ENCODE data around the gene EEPD1.

Gene EEPD1

DNA sequence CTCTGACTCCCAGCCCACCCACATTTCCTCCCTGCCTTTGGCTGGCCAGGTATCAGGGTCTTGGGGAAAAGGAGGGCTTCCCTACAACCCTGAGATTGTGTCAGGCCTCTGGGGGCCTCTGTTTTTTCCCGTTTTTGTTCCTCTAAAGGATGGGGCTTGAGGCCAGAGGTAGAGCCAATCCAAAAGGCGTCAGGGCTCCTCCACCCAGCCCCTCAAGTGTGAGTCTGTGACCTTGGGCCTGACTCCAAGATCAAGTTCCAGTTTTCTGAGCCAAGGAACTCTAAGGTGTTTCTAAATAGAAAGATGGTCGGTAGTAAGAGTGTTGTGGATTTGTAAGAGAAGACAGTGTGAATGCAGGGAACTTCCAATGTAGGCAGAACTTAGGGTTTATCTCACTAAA is 6.6 kb downstream of the EEPD1 start:
- Mint-ChIP-seq H3K27ac (no peak overlapping the region), H3K4me3 (no peak overlapping the region), H3K4me1 (ENCODE audit: low read depth) (peaks cover 19% of the 10 kb centered on the region), H3K9me3 (ENCODE audit: low read depth) (no peaks in the 10 kb centered on the region), H3K36me3 (peaks cover 3% of the 10 kb centered on the region), H3K27me3 (no peaks in the 10 kb centered on the region)

DNA sequence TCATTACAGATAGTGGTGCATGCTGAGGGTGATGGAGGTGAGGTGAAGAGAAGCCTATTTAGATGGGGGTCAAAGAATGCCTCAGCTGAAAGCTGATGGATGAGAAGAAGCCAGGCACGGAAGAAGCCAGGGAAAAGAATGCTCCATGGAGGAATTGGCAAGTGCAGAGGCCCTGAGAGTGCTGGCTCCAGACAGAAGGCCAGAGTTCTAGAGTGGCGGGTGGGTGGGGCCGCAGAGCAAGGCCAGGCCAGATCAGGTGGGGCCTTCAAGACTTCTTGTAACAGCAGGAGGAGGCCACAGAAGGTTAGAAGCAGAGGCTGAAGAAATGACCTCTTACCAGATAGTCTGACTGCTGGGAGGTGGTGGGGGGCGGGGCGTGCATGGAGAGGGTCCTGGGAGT is 7.3 kb downstream of the EEPD1 start:
- no peaks in the 10 kb centered on the region for H3K27me3 Mint-ChIP-seq
- H3K4me1 Mint-ChIP-seq (ENCODE audit: low read depth), result peaks cover 16% of the 10 kb centered on the region
- no peaks in the 10 kb centered on the region for H3K9me3 Mint-ChIP-seq (ENCODE audit: low read depth)
- H3K27ac Mint-ChIP-seq, result no peak overlapping the region
- no peak overlapping the region for H3K4me3 Mint-ChIP-seq
- H3K36me3 Mint-ChIP-seq, result peaks cover 3% of the 10 kb centered on the region

DNA sequence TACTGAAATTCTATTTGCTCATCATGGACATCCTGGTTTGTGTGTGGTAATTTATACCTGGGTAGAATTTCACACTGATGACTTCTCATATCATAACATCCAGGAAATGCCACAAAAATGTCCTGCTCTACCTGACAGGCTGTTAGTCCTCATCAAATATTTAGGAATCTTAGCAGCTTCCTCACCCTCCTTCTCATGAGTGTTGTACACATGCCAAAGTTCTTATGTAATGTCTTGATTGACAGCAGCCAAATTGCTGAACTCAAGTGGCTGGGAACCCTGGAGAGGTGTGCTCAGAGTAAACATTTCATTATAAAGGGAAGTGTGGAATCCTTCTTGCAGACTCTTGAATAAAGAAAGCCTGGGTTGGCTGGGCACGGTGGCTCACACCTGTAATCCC is 8.9 kb downstream of the EEPD1 start:
- Mint-ChIP-seq H3K4me3 (no peak overlapping the region), H3K36me3 (peaks cover 3% of the 10 kb centered on the region), H3K4me1 (ENCODE audit: low read depth) (peaks cover 4% of the 10 kb centered on the region), H3K27me3 (no peaks in the 10 kb centered on the region), H3K9me3 (ENCODE audit: low read depth) (no peaks in the 10 kb centered on the region), H3K27ac (no peak overlapping the region)

DNA sequence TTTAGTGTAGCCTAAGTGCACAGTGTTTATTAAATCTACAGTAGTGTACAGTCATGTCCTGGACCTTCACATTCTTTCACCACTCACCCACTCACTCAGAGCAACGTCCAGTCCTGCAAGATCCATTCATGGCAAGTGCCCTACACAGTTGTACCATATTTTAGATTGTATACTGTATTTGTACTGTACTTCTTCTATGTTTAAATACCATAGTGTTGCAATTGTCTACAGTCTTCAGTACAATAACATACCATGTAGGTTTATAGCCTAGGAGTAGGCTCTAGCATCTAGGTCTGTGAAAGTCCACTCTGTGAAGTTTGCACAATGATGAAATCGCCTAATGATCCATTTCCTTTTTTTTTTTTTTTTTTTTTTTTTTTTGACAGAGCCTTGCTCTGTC is 12.0 kb downstream of the EEPD1 start:
- peaks cover 1% of the 10 kb centered on the region for H3K4me1 Mint-ChIP-seq (ENCODE audit: low read depth)
- H3K9me3 Mint-ChIP-seq (ENCODE audit: low read depth), result no peaks in the 10 kb centered on the region
- no peak overlapping the region for H3K4me3 Mint-ChIP-seq
- no peak overlapping the region for H3K27ac Mint-ChIP-seq
- no peaks in the 10 kb centered on the region for H3K27me3 Mint-ChIP-seq
- peaks cover 1% of the 10 kb centered on the region for H3K36me3 Mint-ChIP-seq

DNA sequence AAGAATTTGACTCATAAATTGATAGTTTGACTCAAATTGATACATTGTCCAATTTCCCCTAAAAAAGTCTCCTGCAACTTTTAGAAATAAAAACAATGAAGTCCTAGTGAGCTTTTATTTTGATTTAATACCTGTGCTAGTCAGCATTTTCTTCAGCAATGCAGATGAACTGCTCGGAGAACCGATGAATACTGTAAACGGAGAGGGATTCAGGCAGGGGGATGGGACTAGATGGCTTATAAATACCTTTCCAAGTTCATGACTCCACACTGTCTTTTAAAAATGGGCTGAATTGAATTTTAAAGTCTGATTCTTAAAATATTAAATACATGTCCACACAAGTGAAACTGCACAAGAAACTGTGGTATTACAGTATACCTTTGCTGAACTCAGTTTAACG is 12.7 kb downstream of the EEPD1 start:
- no peaks in the 10 kb centered on the region for H3K36me3 Mint-ChIP-seq
- H3K9me3 Mint-ChIP-seq (ENCODE audit: low read depth), result no peaks in the 10 kb centered on the region
- H3K27ac Mint-ChIP-seq, result no peak overlapping the region
- no peaks in the 10 kb centered on the region for H3K4me1 Mint-ChIP-seq (ENCODE audit: low read depth)
- no peak overlapping the region for H3K4me3 Mint-ChIP-seq
- H3K27me3 Mint-ChIP-seq, result no peaks in the 10 kb centered on the region

DNA sequence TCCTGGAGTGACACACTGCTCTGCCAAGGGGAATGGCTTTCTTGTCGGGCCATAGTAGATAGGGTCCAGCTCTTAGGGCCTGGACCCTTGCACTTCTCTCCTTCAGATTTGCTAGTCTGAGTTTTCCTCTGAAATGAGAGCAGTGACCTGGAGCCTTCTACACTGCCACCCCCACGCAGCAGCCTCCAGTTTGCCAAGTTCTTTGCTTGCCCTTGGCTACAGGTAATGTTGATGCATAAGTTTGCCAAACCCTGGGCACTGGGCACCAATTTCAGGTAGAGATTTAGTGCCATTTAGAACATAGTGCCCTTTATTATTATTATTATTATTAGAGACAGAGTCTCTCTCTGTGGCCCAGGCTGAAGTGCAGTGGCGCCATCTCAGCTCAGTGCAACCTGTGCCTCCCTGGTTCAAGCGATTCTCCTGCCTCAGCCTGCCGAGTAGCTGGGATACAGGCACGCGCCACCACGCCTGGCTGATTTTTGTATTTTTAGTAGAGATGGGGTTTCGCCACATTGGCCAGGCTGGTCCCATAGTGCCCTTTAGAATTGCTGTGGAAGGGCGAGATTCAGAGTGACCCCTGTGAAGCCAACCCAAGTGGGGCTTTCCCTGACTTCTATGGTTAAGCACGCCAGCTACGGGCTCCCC is 14.5 kb downstream of the EEPD1 start:
- peaks cover 5% of the 10 kb centered on the region for H3K4me1 Mint-ChIP-seq (ENCODE audit: low read depth)

DNA sequence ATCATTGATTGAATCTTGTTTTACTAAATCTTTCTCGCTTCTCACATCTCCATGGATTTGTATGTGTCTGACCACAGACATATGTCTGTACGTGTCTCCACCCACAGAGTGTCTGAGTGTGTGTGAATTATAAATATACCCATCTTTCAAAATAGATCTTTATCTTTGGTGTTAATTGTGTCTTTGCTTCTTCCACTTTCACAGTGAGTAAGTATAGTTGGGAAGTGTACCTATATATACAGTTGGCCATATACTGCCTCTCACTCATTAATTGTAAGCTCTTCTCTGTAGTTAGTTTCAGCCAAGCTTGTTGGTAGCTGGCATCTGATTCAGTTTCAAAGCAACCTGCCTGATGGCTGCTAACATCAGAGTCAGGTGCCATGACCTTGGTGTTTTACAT is 18.4 kb downstream of the EEPD1 start:
- Mint-ChIP-seq H3K4me1 (ENCODE audit: low read depth) (peaks cover 5% of the 10 kb centered on the region), H3K4me3 (no peak overlapping the region), H3K27ac (no peak overlapping the region), H3K9me3 (ENCODE audit: low read depth) (no peaks in the 10 kb centered on the region), H3K27me3 (no peaks in the 10 kb centered on the region), H3K36me3 (no peaks in the 10 kb centered on the region)

More for the DNA sequence above, 14.5 kb downstream of the EEPD1 start:
- no peak overlapping the region for H3K4me3 Mint-ChIP-seq
- no peaks in the 10 kb centered on the region for H3K27me3 Mint-ChIP-seq
- H3K36me3 Mint-ChIP-seq, result no peaks in the 10 kb centered on the region
- H3K9me3 Mint-ChIP-seq (ENCODE audit: low read depth), result no peaks in the 10 kb centered on the region
- no peak overlapping the region for H3K27ac Mint-ChIP-seq

DNA sequence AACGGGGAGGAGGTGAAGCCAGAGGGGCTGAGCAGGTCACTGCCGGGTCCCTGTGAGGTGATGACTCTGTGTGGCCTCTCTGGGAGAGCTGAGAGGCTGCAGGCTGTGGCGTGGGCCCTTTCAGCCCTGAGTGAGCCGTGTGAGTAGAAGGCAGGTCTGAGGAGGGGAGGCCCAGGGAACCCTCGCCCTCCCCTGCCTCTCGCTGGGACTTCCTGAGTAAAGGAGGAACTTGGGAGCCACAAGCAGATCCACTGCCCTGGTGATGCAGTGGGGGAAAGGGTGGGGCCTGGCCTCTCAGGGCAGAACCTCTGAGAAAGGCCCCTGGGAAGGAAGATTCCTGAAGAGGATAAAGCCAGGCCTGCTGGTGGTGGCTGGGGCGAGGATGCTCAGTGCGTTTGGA is 22.8 kb downstream of the EEPD1 start:
- H3K4me1 Mint-ChIP-seq (ENCODE audit: low read depth), result peaks cover 5% of the 10 kb centered on the region
- no peaks in the 10 kb centered on the region for H3K27me3 Mint-ChIP-seq
- H3K4me3 Mint-ChIP-seq, result no peak overlapping the region
- H3K9me3 Mint-ChIP-seq (ENCODE audit: low read depth), result no peaks in the 10 kb centered on the region
- H3K27ac Mint-ChIP-seq, result no peak overlapping the region
- H3K36me3 Mint-ChIP-seq, result no peaks in the 10 kb centered on the region

DNA sequence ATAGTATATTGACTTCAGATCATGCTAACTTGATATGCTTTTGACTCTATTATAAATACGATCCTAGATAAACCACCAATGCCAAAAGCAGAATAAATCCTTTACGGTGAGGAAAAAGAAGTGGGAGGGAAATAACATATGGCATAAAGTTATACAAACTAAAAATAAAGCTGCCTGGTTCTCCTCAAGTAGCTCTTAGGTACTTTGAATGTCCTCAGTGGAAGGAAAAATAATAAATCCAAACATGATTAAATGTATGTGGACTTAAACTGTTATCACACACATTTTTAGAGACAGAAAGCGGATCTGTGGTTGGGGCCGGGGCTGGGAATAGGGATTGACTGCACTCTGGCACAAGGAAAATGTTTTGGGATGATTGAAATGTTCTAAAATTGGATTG is 23.6 kb downstream of the EEPD1 start:
- Mint-ChIP-seq H3K4me3 (no peak overlapping the region), H3K27me3 (no peaks in the 10 kb centered on the region), H3K27ac (no peak overlapping the region), H3K4me1 (ENCODE audit: low read depth) (peaks cover under 1% of the 10 kb centered on the region), H3K36me3 (no peaks in the 10 kb centered on the region), H3K9me3 (ENCODE audit: low read depth) (no peaks in the 10 kb centered on the region)

DNA sequence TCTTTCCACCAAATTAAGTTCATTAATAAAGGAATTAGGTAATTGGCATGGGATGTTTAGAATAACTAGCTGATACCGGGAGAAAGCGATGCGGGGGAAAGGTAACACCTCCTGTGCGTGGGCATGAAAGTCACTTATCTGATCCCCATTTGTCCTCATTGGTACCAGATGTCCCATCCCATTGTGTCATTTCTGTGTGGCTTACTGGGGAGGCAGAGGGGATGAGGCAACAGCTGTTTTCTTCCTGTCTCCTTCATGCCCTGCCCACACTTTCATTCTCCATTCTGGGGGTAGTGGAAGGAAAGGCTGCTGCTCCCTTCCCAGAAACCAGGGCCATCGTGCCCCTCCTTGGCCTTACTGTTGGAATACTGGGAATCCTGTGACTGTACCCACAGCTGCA is 27.1 kb downstream of the EEPD1 start:
- Mint-ChIP-seq H3K27me3 (no peaks in the 10 kb centered on the region), H3K27ac (no peak overlapping the region), H3K9me3 (ENCODE audit: low read depth) (no peaks in the 10 kb centered on the region), H3K36me3 (peaks cover 2% of the 10 kb centered on the region), H3K4me3 (no peak overlapping the region), H3K4me1 (ENCODE audit: low read depth) (no peaks in the 10 kb centered on the region)

DNA sequence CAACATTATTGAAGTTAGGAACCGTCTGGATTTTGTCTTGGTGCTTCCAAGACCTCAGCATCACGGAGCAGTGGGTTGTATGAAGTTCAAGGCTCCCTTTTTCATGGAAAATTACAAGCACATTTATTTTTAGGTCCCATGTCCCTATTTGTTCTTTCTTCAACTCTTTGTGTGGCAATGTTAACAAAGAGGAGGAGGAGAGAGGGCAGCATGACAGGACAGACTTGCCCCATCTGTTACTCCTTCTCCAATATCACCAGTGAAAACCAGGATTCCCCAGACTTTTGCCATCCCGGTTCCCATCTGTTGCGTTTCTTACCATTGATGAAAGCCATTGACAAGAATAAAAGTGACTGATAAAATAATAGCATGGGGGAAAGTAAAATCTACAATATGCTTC is 28.6 kb downstream of the EEPD1 start:
- no peaks in the 10 kb centered on the region for H3K27me3 Mint-ChIP-seq
- H3K4me1 Mint-ChIP-seq (ENCODE audit: low read depth), result no peaks in the 10 kb centered on the region
- peaks cover 2% of the 10 kb centered on the region for H3K36me3 Mint-ChIP-seq
- no peaks in the 10 kb centered on the region for H3K9me3 Mint-ChIP-seq (ENCODE audit: low read depth)
- no peak overlapping the region for H3K4me3 Mint-ChIP-seq
- no peak overlapping the region for H3K27ac Mint-ChIP-seq

DNA sequence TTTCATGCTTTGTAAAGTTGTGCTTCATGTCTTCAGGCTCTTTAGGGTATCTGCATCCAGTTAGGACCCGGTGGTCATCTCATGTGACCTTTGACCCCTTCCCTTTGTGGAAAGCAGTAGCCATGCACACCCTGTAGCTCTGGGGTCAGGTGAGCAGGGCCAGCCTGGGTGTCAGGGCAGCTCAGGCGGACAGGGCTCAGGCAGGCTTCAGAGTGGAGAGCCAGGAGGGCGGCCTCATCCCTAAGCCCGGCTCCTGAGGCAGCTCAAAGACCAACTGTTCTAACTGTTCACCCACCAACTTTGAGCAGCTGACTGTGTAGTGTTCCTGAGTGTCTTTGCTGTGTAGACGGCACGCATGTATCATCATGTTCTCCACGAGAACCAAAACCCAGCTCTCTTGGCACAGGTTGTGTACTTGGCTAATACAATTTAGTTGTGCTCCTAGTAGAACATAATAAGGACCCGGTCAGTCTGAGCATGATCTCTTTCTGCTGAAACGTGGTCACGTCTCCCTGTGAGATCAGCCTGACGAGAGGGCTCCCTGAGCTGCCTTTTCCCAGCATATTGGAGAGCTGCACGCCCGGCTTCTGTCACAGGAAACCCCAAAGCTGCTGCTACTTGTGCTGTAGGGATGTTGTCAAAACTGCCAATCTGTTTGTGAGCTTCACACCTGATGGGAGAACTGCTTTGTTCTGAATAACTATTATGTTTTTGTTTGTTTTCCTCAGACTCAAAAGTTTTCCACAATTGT is 30.0 kb downstream of the EEPD1 start:
- Mint-ChIP-seq H3K4me1 (ENCODE audit: low read depth) (no peaks in the 10 kb centered on the region), H3K36me3 (peaks cover 2% of the 10 kb centered on the region), H3K27ac (no peak overlapping the region), H3K27me3 (no peaks in the 10 kb centered on the region), H3K9me3 (ENCODE audit: low read depth) (no peaks in the 10 kb centered on the region), H3K4me3 (no peak overlapping the region)

DNA sequence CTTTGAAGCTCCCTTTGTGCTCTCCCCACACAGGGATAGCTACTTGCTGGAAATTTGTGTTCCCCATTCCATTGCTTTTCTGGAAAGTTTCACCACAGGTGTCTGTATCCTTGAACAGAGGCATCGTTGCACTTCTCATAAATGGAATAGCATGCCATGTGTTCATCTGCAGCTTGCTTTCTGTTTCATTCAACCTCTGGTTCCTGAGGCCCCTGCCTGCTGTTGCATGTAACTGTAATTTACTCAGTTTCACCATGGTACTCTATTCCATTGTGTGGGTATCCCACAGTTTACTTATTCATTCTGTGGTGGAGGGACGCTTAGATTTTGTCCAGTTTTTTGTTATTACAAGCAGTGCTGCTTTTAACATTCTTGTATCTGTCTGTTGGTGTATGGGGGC is 32.0 kb downstream of the EEPD1 start:
- no peaks in the 10 kb centered on the region for H3K9me3 Mint-ChIP-seq (ENCODE audit: low read depth)
- H3K27me3 Mint-ChIP-seq, result no peaks in the 10 kb centered on the region
- H3K4me3 Mint-ChIP-seq, result no peak overlapping the region
- no peak overlapping the region for H3K27ac Mint-ChIP-seq
- H3K4me1 Mint-ChIP-seq (ENCODE audit: low read depth), result no peaks in the 10 kb centered on the region
- peaks cover 2% of the 10 kb centered on the region for H3K36me3 Mint-ChIP-seq

DNA sequence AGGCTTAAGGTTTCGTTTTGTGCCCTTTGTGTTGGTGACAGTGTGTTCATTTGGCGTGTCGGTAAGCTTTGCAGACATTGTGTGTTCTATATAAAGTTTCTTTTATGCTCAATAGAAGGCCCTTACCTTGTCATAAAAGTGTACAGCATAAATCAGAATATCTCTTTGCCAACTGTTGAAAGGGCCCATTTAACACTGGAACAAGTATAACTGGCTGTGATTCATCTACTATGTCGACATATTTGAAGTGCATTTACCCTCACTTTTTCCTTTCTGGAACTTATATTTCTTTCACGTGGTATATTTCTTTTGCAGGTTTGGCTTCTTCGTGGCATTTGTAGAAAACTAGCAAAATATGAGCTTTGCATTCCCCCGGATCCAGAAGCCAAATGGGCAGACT is 32.7 kb downstream of the EEPD1 start:
- Mint-ChIP-seq H3K27ac (no peak overlapping the region), H3K4me3 (no peak overlapping the region), H3K36me3 (peaks cover 2% of the 10 kb centered on the region), H3K4me1 (ENCODE audit: low read depth) (no peaks in the 10 kb centered on the region), H3K9me3 (ENCODE audit: low read depth) (no peaks in the 10 kb centered on the region), H3K27me3 (no peaks in the 10 kb centered on the region)

DNA sequence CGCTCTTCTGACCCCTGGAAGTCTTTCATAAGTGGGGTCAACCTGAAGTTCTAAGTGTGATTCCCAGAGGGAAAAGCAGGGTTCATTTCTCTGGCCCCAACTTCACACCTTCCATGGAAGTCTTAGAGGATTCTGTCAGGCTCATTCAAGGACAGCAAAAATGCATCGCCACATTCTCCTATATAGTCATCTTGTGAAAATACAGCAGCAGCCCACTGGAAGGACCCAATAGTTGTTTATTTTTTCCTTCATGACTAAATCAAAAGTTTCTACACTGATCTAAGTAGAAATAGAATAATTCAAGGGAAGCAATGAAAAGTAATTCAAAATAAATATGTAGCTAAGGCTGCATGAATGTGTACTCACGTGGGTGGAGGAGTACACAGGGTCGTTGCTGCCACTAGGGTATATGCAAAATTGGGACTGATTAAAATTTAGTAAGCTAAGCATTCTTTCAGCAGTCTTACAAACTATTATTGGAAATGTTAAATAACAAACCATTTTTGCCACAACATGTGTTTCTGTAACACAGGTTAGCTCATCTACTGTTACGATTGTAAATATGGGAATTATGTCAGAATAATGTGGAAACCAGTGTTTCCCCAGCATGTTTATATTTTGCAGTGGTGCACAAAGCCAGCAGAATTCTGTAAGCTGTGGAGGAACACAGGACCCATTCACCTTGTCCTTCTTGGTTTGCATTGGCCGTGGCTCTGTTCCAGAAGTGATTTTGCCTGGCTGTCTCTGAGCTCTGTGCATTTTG is 33.5 kb downstream of the EEPD1 start:
- no peaks in the 10 kb centered on the region for H3K27me3 Mint-ChIP-seq
- H3K36me3 Mint-ChIP-seq, result peaks cover 2% of the 10 kb centered on the region
- H3K9me3 Mint-ChIP-seq (ENCODE audit: low read depth), result no peaks in the 10 kb centered on the region
- H3K4me1 Mint-ChIP-seq (ENCODE audit: low read depth), result no peaks in the 10 kb centered on the region
- no peak overlapping the region for H3K4me3 Mint-ChIP-seq
- H3K27ac Mint-ChIP-seq, result no peak overlapping the region

Measured in activated naive CD8-positive, alpha-beta T cell (primary cell).